Coronary artery (tissue), 2 donors: ENCODE measurements around the gene SPATA24.
"Not testable (repeated sequence)": the region's sequence is repeated elsewhere in the genome, so short reads cannot be mapped to it uniquely, and the experiment has no call there.

Experiments used
- DNase-seq: peaks from one replicate; pipeline ENCODE4 v3.0.0-alpha.2; 2017; ENCODE audit warnings: low spot score
- H3K27ac ChIP-seq, 2 donors: fragments of 200-600 bp; sonication (generic); one replicate each; pipeline ENCODE4 v1.5.1; 2016 to 2019
- H3K4me3 ChIP-seq: fragments of 200-600 bp; sonication (generic); 2 replicates; pipeline ENCODE4 v1.5.1; 2016; ENCODE audit warnings: mild to moderate bottlenecking, moderate library complexity
- CTCF ChIP-seq: fragments of 200-600 bp; sonication (generic); IDR thresholded peaks from one replicate; pipeline ENCODE4 v1.5.1; 2019; ENCODE audit warnings: antibody characterized with exemption

Gene SPATA24

GRCh38 chr5:139358064-139358463, 45.8 kb downstream of the SPATA24 start:
- DNase-seq: no peak
- H3K4me3 ChIP-seq: no peak overlapping the region
- H3K27ac ChIP-seq: no peak overlapping the region
- no peak for TF ChIP-seq CTCF

GRCh38 chr5:139355900-139356299, 48.0 kb downstream of the SPATA24 start:
- H3K27ac ChIP-seq, DNase-seq, H3K4me3 ChIP-seq: not testable (repeated sequence)

GRCh38 chr5:139354186-139354585, 49.7 kb downstream of the SPATA24 start:
- no peak for TF ChIP-seq CTCF
- Histone ChIP-seq H3K4me3 (no peak overlapping the region), H3K27ac (no peak overlapping the region)
- no peak for DNase-seq

GRCh38 chr5:139347863-139348262, 56.0 kb downstream of the SPATA24 start:
- not testable (repeated sequence) for DNase-seq, H3K4me3 ChIP-seq, H3K27ac ChIP-seq
